H1 (cell line): ENCODE measurements around the gene XKR7. TPM values are rescaled to one million over a fixed set of nuclear protein-coding genes. Genes with fewer than 3 reads are reported as not detected.

Experiments
- CTCF ChIA-PET: fragments of 300-600 bp; sonication (Branson Sonifier 250); formaldehyde crosslinking; loops from one replicate; lab custom pipeline; 2021; ENCODE audit not compliant: partially characterized antibody; lab: Charles Lee
- POLR2A ChIA-PET: fragments of 300-600 bp; sonication (Branson Sonifier 250); formaldehyde crosslinking; loops from one replicate; lab custom pipeline; 2021; ENCODE audit warnings: inconsistent platforms; ENCODE audit not compliant: partially characterized antibody; lab: Charles Lee
- DNase-seq, 2 experiments: peaks; one replicate each; pipeline versions ENCODE4 v3.0.0 to v3.0.0-alpha.2; 2010 to 2022; ENCODE audit warnings: low spot score in 2 of 2, low read depth in 1 of 2, mixed read lengths in 1 of 2
- FAIRE-seq: peaks from 2 replicates; lab custom pipeline; 2011; peaks lifted over from hg19 to GRCh38; lab: Jason Lieb, UNC
- H2AFZ ChIP-seq: 2 replicates; pipeline ENCODE4 v1.8.1; 2012; ENCODE audit warnings: low read length, inconsistent platforms
- H2AK5ac ChIP-seq: 2 replicates; pipeline ENCODE4 v1.6.1; 2013; ENCODE audit warnings: low read depth, low read length
- H2BK120ac ChIP-seq: replicated peaks from 2 replicates; pipeline ENCODE3; 2013; ENCODE audit warnings: low read depth, low read length, inconsistent platforms
- H2BK12ac ChIP-seq: 2 replicates; pipeline ENCODE4 v1.6.1; 2013; ENCODE audit warnings: low read depth, low read length
- H2BK15ac ChIP-seq: 2 replicates; pipeline ENCODE4 v1.6.1; 2013; ENCODE audit warnings: low read length
- H2BK20ac ChIP-seq: 2 replicates; pipeline ENCODE4 v1.6.1; 2013; ENCODE audit warnings: low read length
- H2BK5ac ChIP-seq: 2 replicates; pipeline ENCODE4 v1.6.1; 2013; ENCODE audit warnings: low read depth, low read length
- H3K14ac ChIP-seq: 2 replicates; pipeline ENCODE4 v1.6.1; 2013; ENCODE audit warnings: inconsistent platforms; ENCODE audit not compliant: insufficient read length
- H3K18ac ChIP-seq: 2 replicates; pipeline ENCODE4 v1.6.1; 2013; ENCODE audit warnings: low read length; ENCODE audit errors: extremely low read depth
- H3K23ac ChIP-seq: 2 replicates; pipeline ENCODE4 v1.6.1; 2013; ENCODE audit warnings: inconsistent platforms; ENCODE audit not compliant: insufficient read length
- H3K23me2 ChIP-seq: 2 replicates; pipeline ENCODE4 v1.6.1; 2013; ENCODE audit warnings: low read depth, low read length
- H3K27ac ChIP-seq: 2 replicates; pipeline ENCODE4 v1.6.1; 2011; ENCODE audit warnings: low read depth, low read length, inconsistent platforms
- H3K27me3 ChIP-seq, 4 experiments: replicated peaks in 1 of 4; 1 replicate in 1 of 4; 2 replicates in 3 of 4; pipeline versions ENCODE4 v1.6.1 to v1.8.1; 2011 to 2013; ENCODE audit warnings: low read length in 3 of 4, mild to moderate bottlenecking in 3 of 4, inconsistent platforms in 2 of 4, mixed read lengths in 2 of 4, moderate library complexity in 1 of 4; ENCODE audit not compliant: control insufficient read depth in 3 of 4, insufficient read depth in 3 of 4; ENCODE audit errors: extremely low read depth in 1 of 4
- H3K36me3 ChIP-seq, 4 experiments: 2 replicates each; pipeline versions ENCODE4 v1.6.1 to v1.8.1; 2011 to 2013; ENCODE audit warnings: mild to moderate bottlenecking in 4 of 4, low read length in 3 of 4, moderate library complexity in 2 of 4, control low read depth in 1 of 4, inconsistent platforms in 1 of 4; ENCODE audit not compliant: insufficient read depth in 4 of 4, control insufficient read depth in 2 of 4
- H3K4ac ChIP-seq: replicated peaks from 2 replicates; pipeline ENCODE3; 2013; ENCODE audit warnings: low read length, low read depth, mixed read lengths, inconsistent platforms; ENCODE audit not compliant: insufficient read length
- H3K4me1 ChIP-seq, 4 experiments: replicated peaks in 1 of 4; 1 replicate in 1 of 4; 2 replicates in 3 of 4; pipeline versions ENCODE4 v1.6.1 to v1.8.1; 2011 to 2013; ENCODE audit warnings: low read length in 3 of 4, inconsistent platforms in 2 of 4, mixed read lengths in 1 of 4; ENCODE audit not compliant: insufficient read depth in 4 of 4, control insufficient read depth in 3 of 4
- H3K4me2 ChIP-seq, 2 experiments: 2 replicates each; pipeline versions ENCODE4 v1.6.1 to v1.8.1; 2011 to 2013; ENCODE audit warnings: low read depth in 2 of 2, low read length in 2 of 2, control low read depth in 1 of 2, inconsistent platforms in 1 of 2, mild to moderate bottlenecking in 1 of 2; ENCODE audit not compliant: insufficient read depth in 1 of 2
- H3K4me3 ChIP-seq, 4 experiments: fragments of 200-600, 300-600 bp in 1 of 4; sonication (generic), shearing (Covaris generic), sonication (Bioruptor Twin) in 1 of 4; 2 replicates each; pipeline versions ENCODE4 v1.5.1 to v1.8.1; 2011 to 2016; ENCODE audit warnings: low read length in 4 of 4, low read depth in 3 of 4, control low read depth in 2 of 4, inconsistent platforms in 2 of 4, mild to moderate bottlenecking in 2 of 4, mixed read lengths in 1 of 4, moderate library complexity in 1 of 4; ENCODE audit not compliant: insufficient read depth in 2 of 4; ENCODE audit errors: extremely low read depth in 1 of 4
- H3K56ac ChIP-seq: replicated peaks from 2 replicates; pipeline ENCODE3; 2013; ENCODE audit warnings: low read depth, mild to moderate bottlenecking, mixed read lengths, low read length, inconsistent platforms; ENCODE audit not compliant: insufficient read length
- H3K79me1 ChIP-seq: 2 replicates; pipeline ENCODE4 v1.6.1; 2013; ENCODE audit warnings: low read depth, low read length, control low read depth
- H3K79me2 ChIP-seq, 2 experiments: 2 replicates each; pipeline versions ENCODE4 v1.6.1 to v1.8.1; 2012 to 2013; ENCODE audit warnings: low read length in 2 of 2, mild to moderate bottlenecking in 2 of 2, inconsistent platforms in 1 of 2; ENCODE audit not compliant: insufficient read depth in 2 of 2, control insufficient read depth in 1 of 2
- H3K9ac ChIP-seq, 4 experiments: replicated peaks in 1 of 4; 1 replicate in 1 of 4; 2 replicates in 3 of 4; pipeline versions ENCODE4 v1.6.1 to v1.8.1; 2011 to 2013; ENCODE audit warnings: low read depth in 3 of 4, low read length in 3 of 4, control low read depth in 2 of 4, mild to moderate bottlenecking in 2 of 4, moderate library complexity in 2 of 4, inconsistent platforms in 1 of 4; ENCODE audit errors: extremely low read depth in 1 of 4
- H3K9me3 ChIP-seq, 2 experiments: 2 replicates each; pipeline versions ENCODE4 v1.6.1 to v1.8.1; 2012 to 2013; ENCODE audit warnings: mild to moderate bottlenecking in 2 of 2, moderate library complexity in 2 of 2, control low read depth in 1 of 2, inconsistent platforms in 1 of 2, low read depth in 1 of 2, low read length in 1 of 2, mixed read lengths in 1 of 2; ENCODE audit not compliant: insufficient read depth in 2 of 2
- H4K20me1 ChIP-seq, 2 experiments: replicated peaks in 1 of 2; 2 replicates each; pipeline versions ENCODE3 to v1.8.1; 2011 to 2013; ENCODE audit warnings: inconsistent platforms in 2 of 2, low read length in 2 of 2, mild to moderate bottlenecking in 1 of 2; ENCODE audit not compliant: insufficient read depth in 2 of 2, control insufficient read depth in 1 of 2
- H4K5ac ChIP-seq: 2 replicates; pipeline ENCODE4 v1.6.1; 2013; ENCODE audit warnings: low read length, low read depth, mixed read lengths, inconsistent platforms; ENCODE audit not compliant: insufficient read length
- H4K8ac ChIP-seq: 2 replicates; pipeline ENCODE4 v1.8.0; 2013; ENCODE audit warnings: mild to moderate bottlenecking, moderate library complexity, low read length, inconsistent platforms; ENCODE audit not compliant: insufficient read depth; ENCODE audit errors: extremely low read depth
- H4K91ac ChIP-seq: replicated peaks from 2 replicates; pipeline ENCODE3; 2013; ENCODE audit warnings: low read length, mixed read lengths, inconsistent platforms; ENCODE audit not compliant: insufficient read length
- ASH2L ChIP-seq: fragments of 200-600, 300-600 bp; sonication (generic); IDR thresholded peaks from one replicate; pipeline ENCODE4 v1.7.1; 2017; ENCODE audit warnings: low read length
- BRCA1 ChIP-seq: IDR thresholded peaks from 2 replicates; pipeline ENCODE4 v1.6.1; 2012; ENCODE audit warnings: low read depth, low read length, improper control_type of control experiment
- CBX5 ChIP-seq: fragments of 300-800, 300-1000 bp; sonication (generic); IDR thresholded peaks from 2 replicates; pipeline ENCODE4 v1.7.1; 2016; ENCODE audit warnings: antibody characterized with exemption, low read length, low read depth
- E2F6 ChIP-seq: IDR thresholded peaks from 2 replicates; pipeline ENCODE4 v1.6.1; 2012; ENCODE audit warnings: inconsistent platforms
- HDAC2 ChIP-seq, 2 experiments: fragments of 300-600 bp in 1 of 2; sonication (generic) in 1 of 2; IDR thresholded peaks; 2 replicates each; pipeline ENCODE4 v1.6.1; 2011 to 2012; ENCODE audit warnings: low read depth in 2 of 2, low read length in 2 of 2, mild to moderate bottlenecking in 2 of 2, moderate library complexity in 2 of 2, borderline replicate concordance in 1 of 2, inconsistent platforms in 1 of 2
- PHF8 ChIP-seq: fragments of 200-600 bp; sonication (generic); conservative IDR thresholded peaks from 2 replicates; pipeline ENCODE4 v1.7.1; 2012; ENCODE audit warnings: low read depth, mild to moderate bottlenecking, inconsistent platforms, low read length, moderate library complexity
- SIN3A ChIP-seq, 2 experiments: IDR thresholded peaks in 1 of 2; conservative IDR thresholded peaks in 1 of 2; 2 replicates each; pipeline ENCODE4 v1.6.1; 2011 to 2012; ENCODE audit warnings: low read length in 2 of 2, improper control_type of control experiment in 1 of 2, low read depth in 1 of 2, mild to moderate bottlenecking in 1 of 2
- SP2 ChIP-seq: IDR thresholded peaks from 2 replicates; pipeline ENCODE4 v1.6.1; 2012; ENCODE audit warnings: mild to moderate bottlenecking, low read length, inconsistent platforms
- TAF1 ChIP-seq: IDR thresholded peaks from 2 replicates; pipeline ENCODE4 v1.6.1; 2011; ENCODE audit warnings: mild to moderate bottlenecking, low read depth, low read length
- TBP ChIP-seq: IDR thresholded peaks from 2 replicates; pipeline ENCODE4 v1.6.1; 2011; ENCODE audit warnings: low read depth, low read length, improper control_type of control experiment
- WGBS, 2 experiments: shearing (Covaris generic) in 1 of 2; methylation state at CpG; one replicate each; pipeline versions ENCODE4 v1.1.6 to v1.1.7; 2013 to 2015; ENCODE audit warnings: low lambda C conversion rate in 2 of 2, mixed read lengths in 2 of 2, inconsistent platforms in 1 of 2, low coverage in 1 of 2, missing lambda C conversion rate in 1 of 2; ENCODE audit not compliant: insufficient replicate concordance in 2 of 2, insufficient coverage in 1 of 2, insufficient read length in 1 of 2; ENCODE audit errors: extremely low coverage in 1 of 2, missing lambda C conversion rate in 1 of 2; 5-methylcytosine and 5-hydroxymethylcytosine counted together
- polyA plus RNA-seq, 7 experiments: library from polyadenylated mRNA; depleted of rRNA in 3 of 7; stranded (reverse) in 5 of 7; unstranded in 2 of 7; fragments of >200 nt in 5 of 7; fragments of 200-250 nt in 2 of 7; gene quantifications; 1 replicate in 5 of 7; 2 replicates in 1 of 7; 4 replicates in 1 of 7; pipeline versions ENCODE4 v1.2.1 to v1.2.3, GENCODE V29; 2011 to 2013; ENCODE audit warnings: missing spikeins in 2 of 7, mixed read lengths in 2 of 7
- total RNA-seq: library from RNA; stranded (reverse); fragmentation: NEBNext Ultra II Directional; extraction: Animal tissue kit (Norgen Biotek cat#: 25700); gene quantifications from 2 replicates; pipeline ENCODE4 v1.2.1, GENCODE V29; 2021

The XKR7 gene
- total and polyA plus RNA-seq, 2 of the 8 experiments (the other 6 are each of a cell fraction or from before 2014, with no cell fraction given): 1.8 to 2.4 TPM

- Histone ChIP-seq H3K9me3 (no peaks in the 10 kb centered on the region), H3K4me1 (peaks cover 0 to 8% (median 1%) of the 10 kb centered on the region in 4 experiments; a peak in 5 of 7 replicates), H3K4me3 (no peak overlapping the region), H4K5ac (no peak overlapping the region), H3K27ac (no peak overlapping the region), H2BK120ac (no peak overlapping the region), H2BK15ac (no peak overlapping the region), H2BK5ac (no peak overlapping the region), H2BK12ac (no peak overlapping the region), H4K91ac (no peak overlapping the region), H3K23me2 (peaks cover 2% of the 10 kb centered on the region; the same call in 1 of the 2 replicates), H3K27me3 (peaks cover 0 to 3% (median 0%) of the 10 kb centered on the region in 4 experiments; a peak in 1 of 7 replicates), H3K56ac (no peak overlapping the region), H3K79me1 (no peaks in the 10 kb centered on the region), H2BK20ac (no peak overlapping the region), H3K9ac (no peak overlapping the region), H3K4me2 (no peak overlapping the region), H3K36me3 (no peaks in the 10 kb centered on the region), H2AK5ac (no peak overlapping the region), H4K20me1 (no peaks in the 10 kb centered on the region), H2AFZ (no peak overlapping the region), H4K8ac (no peak overlapping the region), H3K4ac (no peak overlapping the region), H3K18ac (no peak overlapping the region; the same call in 1 of the 2 replicates), H3K23ac (no peak overlapping the region), H3K79me2 (no peaks in the 10 kb centered on the region), H3K14ac (no peak overlapping the region)
- WGBS, 2 experiments: 77 to 100% methylated on average over 1 to 4 of the region's 4 CpGs
- FAIRE-seq (no peak), DNase-seq (no peak)
- ChIA-PET POLR2A (interaction anchor here (0.7 to 0.8 kb wide), 2 partner anchors 15 to 45 kb away, joined by 3 read pairs; no protein-coding TSS in a partner anchor), CTCF (interaction anchor here (1.1 to 10.4 kb wide), 11 partner anchors 10 to 213 kb away, joined by 3 to 176 read pairs (median 7); no protein-coding TSS in a partner anchor)
- no peak for TF ChIP-seq HDAC2 (IDR thresholded peaks at IDR 0.05; ENCODE audit: borderline replicate concordance in 1 of 2, low read depth in 2 of 2, low read length in 2 of 2)
- TF ChIP-seq ASH2L: no peak
- TF ChIP-seq E2F6: no peak
- no peak for TF ChIP-seq SP2
- no peak for TF ChIP-seq TAF1
- TF ChIP-seq BRCA1: no peak
- no peak for TF ChIP-seq CBX5
- no peak for TF ChIP-seq TBP
- no peak for TF ChIP-seq SIN3A (conservative IDR thresholded peaks at IDR 0.05 in 1 of 2, IDR thresholded peaks at IDR 0.05 in 1 of 2; ENCODE audit: low read depth in 1 of 2, low read length in 2 of 2)
- TF ChIP-seq PHF8: no peak
Measured at GRCh38 chr20:32036252-32036651, 68.3 kb downstream of the XKR7 start.
